ENCODE results near the gene NCOA1. TPM values are rescaled to one million over a fixed set of nuclear protein-coding genes. Genes with fewer than 3 reads are reported as not detected.

Gene NCOA1
- total RNA-seq, 1 donor from 2014 or later, result 20.1 TPM

- H3K9me3 Mint-ChIP-seq, result no peaks in the 10 kb centered on the region
- TF ChIP-seq, protein P1, sequence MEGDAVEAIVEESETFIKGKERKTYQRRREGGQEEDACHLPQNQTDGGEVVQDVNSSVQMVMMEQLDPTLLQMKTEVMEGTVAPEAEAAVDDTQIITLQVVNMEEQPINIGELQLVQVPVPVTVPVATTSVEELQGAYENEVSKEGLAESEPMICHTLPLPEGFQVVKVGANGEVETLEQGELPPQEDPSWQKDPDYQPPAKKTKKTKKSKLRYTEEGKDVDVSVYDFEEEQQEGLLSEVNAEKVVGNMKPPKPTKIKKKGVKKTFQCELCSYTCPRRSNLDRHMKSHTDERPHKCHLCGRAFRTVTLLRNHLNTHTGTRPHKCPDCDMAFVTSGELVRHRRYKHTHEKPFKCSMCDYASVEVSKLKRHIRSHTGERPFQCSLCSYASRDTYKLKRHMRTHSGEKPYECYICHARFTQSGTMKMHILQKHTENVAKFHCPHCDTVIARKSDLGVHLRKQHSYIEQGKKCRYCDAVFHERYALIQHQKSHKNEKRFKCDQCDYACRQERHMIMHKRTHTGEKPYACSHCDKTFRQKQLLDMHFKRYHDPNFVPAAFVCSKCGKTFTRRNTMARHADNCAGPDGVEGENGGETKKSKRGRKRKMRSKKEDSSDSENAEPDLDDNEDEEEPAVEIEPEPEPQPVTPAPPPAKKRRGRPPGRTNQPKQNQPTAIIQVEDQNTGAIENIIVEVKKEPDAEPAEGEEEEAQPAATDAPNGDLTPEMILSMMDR (conservative IDR thresholded peaks at IDR 0.05), result no peak
- no peak overlapping the region for H3K4me3 Mint-ChIP-seq
- peaks cover 3% of the 10 kb centered on the region for H3K36me3 Mint-ChIP-seq (ENCODE audit: low read depth)
- H3K27ac Mint-ChIP-seq (ENCODE audit: unreplicated experiment), result peak overlapping the region; percentile 13
- no peaks in the 10 kb centered on the region for H3K4me1 Mint-ChIP-seq
- H3K27me3 Mint-ChIP-seq (ENCODE audit: low read depth), result no peaks in the 10 kb centered on the region
- no peak for DNase-seq (ENCODE audit: low read depth, low spot score)
Observed at GRCh38 chr2:24722141-24722790, 231.2 kb downstream of the NCOA1 start.

DNA sequence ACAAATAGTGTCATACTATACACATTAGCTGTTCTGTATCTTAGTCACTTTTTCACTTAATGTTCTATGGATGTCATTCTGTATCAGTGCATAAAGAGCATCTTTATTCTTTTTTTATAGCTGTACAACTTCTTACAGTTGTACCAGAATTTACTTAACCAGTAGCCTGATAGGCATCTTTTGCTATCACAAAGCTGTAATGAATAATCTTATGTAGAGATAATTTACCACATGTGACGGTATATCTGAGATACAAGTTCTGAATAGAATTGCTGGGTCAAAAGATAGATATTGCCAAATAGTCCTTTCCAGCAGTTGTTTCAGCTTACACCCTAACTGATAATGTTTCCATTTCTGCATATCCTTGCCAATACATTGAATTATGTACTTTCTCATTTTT lies 232.1 kb downstream of the NCOA1 start:
- DNase-seq (ENCODE audit: low read depth, low spot score), result no peak
- TF ChIP-seq, protein P1 (conservative IDR thresholded peaks at IDR 0.05), result no peak
- Mint-ChIP-seq H3K27me3 (ENCODE audit: low read depth) (no peaks in the 10 kb centered on the region), H3K36me3 (ENCODE audit: low read depth) (no peaks in the 10 kb centered on the region), H3K27ac (ENCODE audit: unreplicated experiment) (no peak overlapping the region), H3K4me3 (no peak overlapping the region), H3K9me3 (no peaks in the 10 kb centered on the region), H3K4me1 (no peaks in the 10 kb centered on the region)

DNA sequence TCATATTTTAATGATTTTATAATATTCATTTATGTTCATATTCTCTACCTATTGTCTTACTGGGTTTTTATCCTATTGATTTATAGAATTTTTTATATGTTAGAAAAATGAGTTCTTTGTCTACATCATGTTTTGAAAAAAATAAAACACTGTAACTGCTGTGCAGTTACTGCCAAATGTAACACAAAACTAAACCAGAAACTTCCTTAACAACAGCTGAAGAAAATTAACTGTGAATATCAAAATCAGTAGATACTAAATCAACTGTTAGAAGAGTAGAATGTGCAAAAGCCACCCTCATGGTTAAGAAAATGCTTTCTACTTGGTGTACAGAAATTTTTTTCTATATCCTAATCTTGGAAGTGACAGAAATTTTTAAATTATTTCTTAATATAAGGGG lies 232.6 kb downstream of the NCOA1 start:
- H3K27me3 Mint-ChIP-seq (ENCODE audit: low read depth), result no peaks in the 10 kb centered on the region
- TF ChIP-seq, protein P1 (conservative IDR thresholded peaks at IDR 0.05), result no peak
- no peak overlapping the region for H3K4me3 Mint-ChIP-seq
- no peaks in the 10 kb centered on the region for H3K36me3 Mint-ChIP-seq (ENCODE audit: low read depth)
- H3K27ac Mint-ChIP-seq (ENCODE audit: unreplicated experiment), result no peak overlapping the region
- H3K9me3 Mint-ChIP-seq, result no peaks in the 10 kb centered on the region
- no peak for DNase-seq (ENCODE audit: low read depth, low spot score)
- no peaks in the 10 kb centered on the region for H3K4me1 Mint-ChIP-seq

- no peak overlapping the region for H3K27ac Mint-ChIP-seq (ENCODE audit: unreplicated experiment)
- DNase-seq (ENCODE audit: low read depth, low spot score), result no peak
- H3K27me3 Mint-ChIP-seq (ENCODE audit: low read depth), result no peaks in the 10 kb centered on the region
- no peaks in the 10 kb centered on the region for H3K4me1 Mint-ChIP-seq
- no peaks in the 10 kb centered on the region for H3K36me3 Mint-ChIP-seq (ENCODE audit: low read depth)
- no peaks in the 10 kb centered on the region for H3K9me3 Mint-ChIP-seq
- TF ChIP-seq, protein P1 (conservative IDR thresholded peaks at IDR 0.05), result no peak
- H3K4me3 Mint-ChIP-seq, result no peak overlapping the region
Observed at GRCh38 chr2:24724111-24724775, 233.2 kb downstream of the NCOA1 start.

DNA sequence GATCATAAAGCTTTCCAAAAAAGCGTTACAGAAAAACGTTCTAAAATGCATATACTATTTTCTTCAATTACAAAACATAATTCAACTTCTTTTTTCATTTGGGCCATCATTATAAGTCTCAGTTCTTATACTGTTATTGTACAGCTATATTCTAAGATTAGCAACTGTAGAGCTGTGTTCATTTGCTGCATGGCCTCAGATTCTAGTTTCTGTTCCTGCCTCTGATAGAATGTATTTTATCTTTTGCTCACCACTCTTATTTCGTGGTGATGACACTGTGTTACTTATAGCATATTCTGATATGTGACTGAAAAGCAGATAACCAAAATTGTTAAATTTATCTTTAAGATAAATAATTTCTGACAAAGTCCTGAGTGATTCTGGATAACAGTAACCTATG lies 234.9 kb downstream of the NCOA1 start:
- no peaks in the 10 kb centered on the region for H3K9me3 Mint-ChIP-seq
- H3K4me3 Mint-ChIP-seq, result no peak overlapping the region
- TF ChIP-seq, protein P1 (conservative IDR thresholded peaks at IDR 0.05), result no peak
- no peaks in the 10 kb centered on the region for H3K4me1 Mint-ChIP-seq
- peaks cover 2% of the 10 kb centered on the region for H3K36me3 Mint-ChIP-seq (ENCODE audit: low read depth)
- H3K27ac Mint-ChIP-seq (ENCODE audit: unreplicated experiment), result no peak overlapping the region
- no peaks in the 10 kb centered on the region for H3K27me3 Mint-ChIP-seq (ENCODE audit: low read depth)
- no peak for DNase-seq (ENCODE audit: low read depth, low spot score)

Data from neural crest cell (in vitro differentiated cells).